GM20431 (cell line): ENCODE results near the gene CD59.

Experiments
- in situ Hi-C: fragments of 300-500 bp; cut with MseI, MboI; formaldehyde crosslinking; loops from one replicate; pipeline ENCODE4 v1.15.0; 2020; ENCODE audit warnings: low sequenced_read_pairs; ENCODE audit not compliant: unreplicated experiment

CD59 gene, protein sequence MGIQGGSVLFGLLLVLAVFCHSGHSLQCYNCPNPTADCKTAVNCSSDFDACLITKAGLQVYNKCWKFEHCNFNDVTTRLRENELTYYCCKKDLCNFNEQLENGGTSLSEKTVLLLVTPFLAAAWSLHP

GRCh38 chr11:33736148-33736812, at the start of gene CD59:
Gene CD59 (minus strand): TSS chr11:33736423. CDS start chr11:33722445, 13,978 bp downstream.
- in situ Hi-C loops, result no loop called here

DNA sequence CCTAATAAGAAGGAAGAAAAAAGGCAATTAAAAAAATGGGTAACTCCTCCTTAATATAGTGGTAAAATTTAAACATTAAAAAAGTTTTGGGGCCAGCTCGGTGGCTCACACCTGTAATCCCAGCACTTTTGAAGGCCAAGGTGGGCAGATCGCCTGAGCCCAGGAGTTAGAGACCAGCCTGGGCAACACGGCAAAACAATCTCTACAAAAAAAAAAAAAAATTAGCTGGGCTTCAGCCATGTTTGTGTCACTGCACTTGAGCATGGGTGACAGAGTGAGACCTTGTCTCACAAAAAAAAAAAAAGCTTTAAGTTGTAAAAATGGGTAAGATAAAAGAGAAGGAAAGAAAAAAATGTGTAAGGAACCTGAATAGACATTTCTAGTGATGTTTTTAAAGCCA, 49.4 kb upstream of the CD59 start:
- in situ Hi-C loops, result no loop called here

GRCh38 chr11:33779849-33780528, 43.8 kb upstream of the CD59 start:
- in situ Hi-C loops, result no loop called here

GRCh38 chr11:33778675-33779074, 42.5 kb upstream of the CD59 start:
- in situ Hi-C loops, result no loop called here

DNA sequence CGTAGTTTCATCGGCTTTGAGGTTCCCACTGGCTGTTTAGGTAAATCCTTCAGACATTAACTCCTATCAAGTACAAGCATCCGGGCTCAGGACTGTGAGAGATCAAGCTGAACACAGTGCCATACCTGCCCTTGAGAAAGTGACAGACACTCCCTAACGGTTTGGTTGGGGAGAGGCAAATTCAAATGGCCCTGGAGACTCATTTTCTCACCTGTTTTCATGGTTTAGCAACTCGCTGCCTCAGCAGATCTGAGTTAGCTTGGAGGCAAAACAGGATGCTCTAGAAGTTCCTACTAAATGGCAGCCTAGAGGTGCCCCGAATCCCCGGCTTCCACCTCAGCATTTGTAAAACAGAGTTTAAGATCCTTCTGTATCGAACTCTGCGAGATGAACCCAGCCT, 41.7 kb upstream of the CD59 start:
- in situ Hi-C loops, result no loop called here

DNA sequence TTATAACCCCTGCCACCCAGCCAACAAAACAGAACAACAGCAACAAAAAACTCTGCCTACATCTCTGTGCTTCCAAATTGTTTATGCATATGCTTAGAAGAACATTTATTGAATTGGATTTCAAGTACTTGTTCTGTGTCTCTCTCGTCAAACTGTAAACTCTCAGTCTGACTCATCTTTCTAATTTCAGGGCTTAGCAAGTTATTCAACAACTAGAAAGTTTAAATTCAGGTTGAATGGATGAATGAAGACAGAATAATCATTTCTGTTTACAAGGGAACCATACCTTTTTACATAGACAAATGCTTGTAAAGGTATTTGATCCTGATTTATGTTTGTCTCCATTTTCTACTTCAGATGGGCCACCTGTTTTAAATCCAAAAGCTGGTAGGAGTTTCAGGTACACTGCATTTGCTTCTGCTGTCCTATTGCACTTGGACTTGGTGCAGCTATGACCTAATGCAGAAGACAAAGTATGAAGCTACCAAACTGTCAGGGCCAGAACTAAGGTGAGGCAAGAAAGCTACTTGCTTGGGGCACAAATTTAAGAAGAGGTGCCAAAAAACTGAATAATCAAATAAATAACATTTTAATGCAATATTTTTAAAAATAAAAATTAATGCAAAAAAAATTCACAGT, 39.7 kb upstream of the CD59 start:
- in situ Hi-C loops, result no loop called here

DNA sequence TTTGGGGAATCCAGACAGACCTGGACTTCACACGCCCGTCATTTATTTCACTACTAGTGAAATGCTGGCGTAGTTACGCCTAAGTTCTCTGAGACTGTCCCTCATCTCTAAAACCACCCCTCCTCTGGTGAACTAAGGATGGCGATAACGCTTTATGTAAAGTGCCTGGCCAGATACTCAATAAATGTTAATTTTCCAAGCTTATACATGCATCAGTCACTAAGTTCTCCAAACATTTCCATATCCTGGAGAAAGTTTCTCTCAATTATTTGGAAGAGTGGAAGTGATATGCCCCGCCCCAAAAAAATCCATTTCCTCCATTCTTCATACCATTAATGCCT, 39.2 kb upstream of the CD59 start:
- in situ Hi-C loops, result no loop called here

GRCh38 chr11:33774736-33775466, 38.7 kb upstream of the CD59 start:
- in situ Hi-C loops, result no loop called here

DNA sequence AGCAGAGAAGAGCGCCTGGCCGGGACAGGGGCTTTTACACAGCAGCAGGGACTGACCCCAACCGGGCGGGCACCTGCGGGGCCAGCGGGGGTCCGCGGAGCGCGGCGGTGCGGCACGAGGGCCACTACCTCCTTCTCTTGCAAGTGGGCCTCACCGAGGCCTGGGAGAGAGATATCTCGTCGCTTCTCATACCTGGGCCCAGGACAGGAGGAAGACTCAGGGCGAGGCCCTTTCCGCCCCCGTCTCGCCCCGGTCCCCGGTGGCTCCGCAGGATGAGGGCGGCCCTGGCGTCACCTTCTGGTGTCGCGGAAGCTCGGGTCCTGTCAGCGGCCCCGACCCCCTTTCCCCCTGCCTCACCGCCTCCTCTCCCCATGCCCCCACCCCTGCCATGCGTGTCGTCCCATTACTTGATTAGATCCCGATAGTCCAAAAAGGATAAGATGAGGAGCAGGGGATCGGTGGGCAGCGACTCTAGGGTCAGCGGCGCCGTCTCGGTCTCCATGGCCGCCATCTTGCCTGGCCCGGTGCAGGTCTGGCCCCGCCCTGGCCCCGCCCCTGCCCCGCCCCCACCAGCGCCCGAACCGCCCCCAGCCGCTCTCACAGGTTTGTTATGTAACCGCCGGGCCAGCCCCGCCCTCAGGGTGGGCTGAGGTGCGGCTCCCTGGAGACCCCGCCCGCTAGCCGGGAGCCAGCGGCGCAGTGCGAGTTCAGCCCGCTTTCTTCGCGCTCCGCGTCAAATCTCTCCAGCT, 37.9 kb upstream of the CD59 start, which contains the start of gene FBXO3:
Gene FBXO3, minus strand, starts transcription at position 534 of the 749 bp plus-strand sequence. Its CDS starts 23 bp downstream, at position 511.
- in situ Hi-C loops, result no loop called here

GRCh38 chr11:33773404-33773986, 37.3 kb upstream of the CD59 start:
- in situ Hi-C loops, result no loop called here

DNA sequence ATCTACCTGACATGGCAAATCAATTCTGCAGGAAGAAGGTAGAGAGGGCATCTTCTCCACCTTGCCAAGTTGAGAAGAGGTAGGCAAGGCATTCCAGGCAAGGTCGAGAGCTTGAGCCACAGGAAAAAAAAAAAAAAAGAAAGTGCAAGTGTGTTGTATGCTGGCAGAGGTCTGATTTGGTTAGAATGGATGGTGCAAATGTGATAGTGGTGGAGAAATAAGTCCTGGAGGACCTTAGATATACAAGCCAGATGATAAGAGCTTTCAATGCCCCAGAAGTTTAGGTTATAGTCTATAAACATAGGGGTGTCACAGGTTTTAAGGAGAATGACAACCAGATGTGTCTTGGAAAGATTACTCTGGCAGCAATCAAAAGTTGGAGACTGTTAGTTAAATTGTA, 36.6 kb upstream of the CD59 start:
- in situ Hi-C loops, result no loop called here

GRCh38 chr11:33772300-33772699, 36.1 kb upstream of the CD59 start:
- in situ Hi-C loops, result no loop called here

DNA sequence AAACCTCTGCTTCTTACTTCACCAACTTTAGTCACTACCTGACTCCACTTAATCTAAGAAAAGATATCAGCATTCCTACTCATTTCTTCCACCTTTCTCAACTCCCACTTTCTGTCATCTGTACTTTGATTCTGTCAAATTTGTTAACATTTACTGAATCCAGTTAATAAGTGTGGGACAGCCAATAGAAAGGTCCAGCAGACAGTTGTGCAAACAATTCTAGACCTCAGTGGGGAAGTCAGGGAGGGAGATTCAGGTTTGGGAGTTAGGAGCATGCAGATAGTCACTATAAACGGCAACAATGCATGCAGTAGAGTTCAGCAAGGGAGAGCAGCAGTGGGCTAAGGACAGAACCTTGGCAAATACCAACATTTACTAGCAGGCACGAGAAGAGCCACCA, 34.0 kb upstream of the CD59 start:
- in situ Hi-C loops, result no loop called here

DNA sequence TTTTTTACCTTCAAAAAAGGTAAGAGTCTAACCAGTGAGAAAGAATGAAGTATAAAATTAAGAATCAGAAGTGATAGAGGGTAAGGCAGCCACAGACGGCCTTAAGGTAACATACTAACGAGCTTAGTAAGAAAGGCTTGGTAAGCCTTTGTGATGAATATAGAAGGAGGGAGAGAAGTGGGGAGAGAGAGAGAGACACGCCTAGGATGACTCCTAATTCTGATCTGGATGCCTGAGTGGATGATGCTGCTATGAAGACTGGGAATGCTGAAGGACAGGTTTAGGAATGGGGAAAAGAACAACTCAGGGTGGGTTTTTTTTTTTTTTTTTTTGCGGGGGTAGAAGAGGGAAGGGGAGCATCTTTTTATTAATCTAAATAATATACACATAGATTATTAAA, 33.3 kb upstream of the CD59 start:
- in situ Hi-C loops, result no loop called here

DNA sequence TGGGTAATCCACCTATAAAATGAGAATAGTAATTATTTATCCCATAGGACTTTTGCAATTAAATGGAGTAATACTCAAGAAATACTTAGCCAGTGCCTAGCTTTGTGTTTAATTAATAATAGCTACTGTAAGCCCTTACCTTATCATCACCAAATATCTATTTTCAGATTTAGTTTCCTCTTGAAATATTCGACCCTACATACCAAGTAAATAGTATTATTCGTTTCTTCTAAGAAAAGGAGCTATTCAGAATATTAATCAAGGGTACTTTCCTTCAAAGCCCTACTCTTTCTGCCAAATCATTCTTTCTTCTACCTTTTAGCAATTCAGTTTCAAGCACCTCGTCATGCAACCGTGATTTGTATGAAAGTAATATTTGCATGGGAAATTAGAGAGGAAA, 31.4 kb upstream of the CD59 start:
- in situ Hi-C loops, result no loop called here

- in situ Hi-C loops, result no loop called here
Observed at GRCh38 chr11:33766085-33766484, 29.9 kb upstream of the CD59 start.

- in situ Hi-C loops, result no loop called here
Observed at GRCh38 chr11:33761471-33761870, 25.2 kb upstream of the CD59 start.

GRCh38 chr11:33753304-33753967, 17.2 kb upstream of the CD59 start:
- in situ Hi-C loops, result no loop called here

DNA sequence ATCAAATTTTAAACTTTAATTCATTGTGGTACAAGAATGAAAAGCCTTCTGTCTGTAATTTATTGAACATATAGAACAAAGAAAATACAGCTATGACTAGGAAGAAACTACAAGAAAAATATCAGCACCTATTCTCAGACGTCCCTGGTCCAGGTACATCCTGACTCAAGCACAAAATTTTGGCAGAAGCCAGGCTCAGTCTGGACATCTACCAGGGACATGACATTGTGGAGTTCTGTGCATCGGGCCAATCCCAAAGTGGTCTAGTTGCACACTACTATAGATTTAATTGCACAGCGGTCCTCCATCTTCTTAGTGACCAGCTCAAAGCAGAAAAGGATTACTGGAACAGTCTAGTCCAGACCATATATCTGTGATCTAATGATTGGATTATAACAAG, 15.7 kb upstream of the CD59 start:
- in situ Hi-C loops, result no loop called here
